GM12875 (cell line): Measurements from ENCODE around the gene UBAP1.

Experiments used
- H3K4me3 ChIP-seq: one replicate; pipeline ENCODE4 v1.5.1; 2011; ENCODE audit warnings: low read depth, low read length, control low read depth
- TF ChIP-seq, protein P1 (sequence below): IDR thresholded peaks from 2 replicates; pipeline ENCODE4 v1.5.1; 2011; ENCODE audit warnings: low read depth, mild to moderate bottlenecking, control low read depth, inconsistent platforms, low read length, moderate library complexity, borderline replicate concordance; ENCODE audit not compliant: insufficient read depth

UBAP1 gene

DNA sequence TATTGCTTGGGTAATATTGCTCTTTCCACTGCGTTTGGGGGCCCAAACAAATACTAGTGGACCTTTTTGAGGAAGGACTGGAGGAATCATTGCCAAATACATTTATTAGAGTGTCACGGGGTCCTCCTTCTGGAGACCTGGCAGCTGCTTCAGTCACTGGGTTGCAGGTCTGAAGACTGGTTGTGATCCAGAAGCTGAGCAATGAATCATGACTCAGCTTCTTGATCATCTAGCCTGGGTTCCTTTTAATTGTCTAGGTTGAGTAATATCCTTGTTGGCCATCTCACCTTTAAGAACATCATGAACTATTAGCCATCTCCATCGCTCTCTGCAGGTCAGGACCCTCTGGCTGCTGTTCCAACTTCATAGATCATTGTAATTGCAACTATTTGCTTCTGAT lies 15.4 kb upstream of the UBAP1 start:
- TF ChIP-seq, protein P1, sequence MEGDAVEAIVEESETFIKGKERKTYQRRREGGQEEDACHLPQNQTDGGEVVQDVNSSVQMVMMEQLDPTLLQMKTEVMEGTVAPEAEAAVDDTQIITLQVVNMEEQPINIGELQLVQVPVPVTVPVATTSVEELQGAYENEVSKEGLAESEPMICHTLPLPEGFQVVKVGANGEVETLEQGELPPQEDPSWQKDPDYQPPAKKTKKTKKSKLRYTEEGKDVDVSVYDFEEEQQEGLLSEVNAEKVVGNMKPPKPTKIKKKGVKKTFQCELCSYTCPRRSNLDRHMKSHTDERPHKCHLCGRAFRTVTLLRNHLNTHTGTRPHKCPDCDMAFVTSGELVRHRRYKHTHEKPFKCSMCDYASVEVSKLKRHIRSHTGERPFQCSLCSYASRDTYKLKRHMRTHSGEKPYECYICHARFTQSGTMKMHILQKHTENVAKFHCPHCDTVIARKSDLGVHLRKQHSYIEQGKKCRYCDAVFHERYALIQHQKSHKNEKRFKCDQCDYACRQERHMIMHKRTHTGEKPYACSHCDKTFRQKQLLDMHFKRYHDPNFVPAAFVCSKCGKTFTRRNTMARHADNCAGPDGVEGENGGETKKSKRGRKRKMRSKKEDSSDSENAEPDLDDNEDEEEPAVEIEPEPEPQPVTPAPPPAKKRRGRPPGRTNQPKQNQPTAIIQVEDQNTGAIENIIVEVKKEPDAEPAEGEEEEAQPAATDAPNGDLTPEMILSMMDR: no peak
- no peak overlapping the region for H3K4me3 ChIP-seq

DNA sequence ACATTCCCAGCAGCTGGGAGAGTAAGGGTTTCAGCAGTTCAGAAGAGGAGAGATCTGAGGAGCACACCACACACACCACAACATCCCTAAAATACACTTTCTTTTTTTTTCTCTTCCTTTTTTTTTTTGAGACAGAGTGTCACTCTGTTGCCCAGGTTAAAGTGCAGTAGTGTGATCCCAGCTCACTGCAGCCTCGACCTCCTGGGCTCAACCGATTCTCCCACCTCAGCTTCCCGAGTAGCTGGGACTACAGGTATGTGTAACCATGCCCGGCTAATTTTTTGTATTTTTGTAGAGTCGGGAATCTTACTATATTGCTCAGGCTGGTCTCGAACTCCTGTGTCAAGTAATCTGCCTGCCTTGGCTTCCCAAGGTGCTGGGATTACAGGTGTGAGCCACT lies 9.7 kb upstream of the UBAP1 start:
- TF ChIP-seq, protein P1: no peak
- no peak overlapping the region for H3K4me3 ChIP-seq

DNA sequence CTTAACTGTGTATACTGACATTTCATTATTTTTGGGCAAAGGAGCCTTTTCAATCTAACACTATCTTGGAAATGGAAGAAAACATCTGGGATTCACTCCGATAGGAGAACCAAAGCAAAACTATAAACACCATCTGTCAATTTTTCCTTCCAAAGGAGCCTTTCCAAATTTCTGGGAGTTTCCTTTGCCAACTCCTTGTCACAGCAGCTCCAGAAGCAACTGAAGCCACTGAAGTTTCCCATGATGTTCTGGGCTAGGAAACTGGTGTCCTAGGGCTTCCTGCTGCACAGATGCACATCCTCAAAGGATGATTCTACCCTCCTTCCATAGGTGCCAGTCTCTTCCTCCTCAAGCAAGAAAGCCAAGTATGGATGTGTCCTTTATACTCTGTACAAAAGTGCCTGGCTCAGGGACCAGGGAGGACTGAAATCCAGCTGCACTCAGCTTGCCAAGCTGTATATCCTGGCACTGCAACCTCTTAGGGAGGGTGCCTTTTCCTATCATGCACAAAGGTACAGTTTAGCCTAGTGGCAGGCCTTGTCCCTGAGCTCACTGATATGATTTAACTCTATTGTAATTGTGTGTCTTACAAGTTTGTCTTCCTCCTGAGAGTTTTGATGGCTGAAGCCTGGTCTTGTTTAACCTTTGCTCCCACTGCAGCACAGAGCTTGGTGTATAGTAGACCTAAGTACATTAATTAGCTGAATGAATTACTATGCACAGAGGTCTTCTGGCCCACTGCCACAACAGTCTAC lies 8.4 kb upstream of the UBAP1 start:
- TF ChIP-seq, protein P1: no peak
- no peak overlapping the region for H3K4me3 ChIP-seq

DNA sequence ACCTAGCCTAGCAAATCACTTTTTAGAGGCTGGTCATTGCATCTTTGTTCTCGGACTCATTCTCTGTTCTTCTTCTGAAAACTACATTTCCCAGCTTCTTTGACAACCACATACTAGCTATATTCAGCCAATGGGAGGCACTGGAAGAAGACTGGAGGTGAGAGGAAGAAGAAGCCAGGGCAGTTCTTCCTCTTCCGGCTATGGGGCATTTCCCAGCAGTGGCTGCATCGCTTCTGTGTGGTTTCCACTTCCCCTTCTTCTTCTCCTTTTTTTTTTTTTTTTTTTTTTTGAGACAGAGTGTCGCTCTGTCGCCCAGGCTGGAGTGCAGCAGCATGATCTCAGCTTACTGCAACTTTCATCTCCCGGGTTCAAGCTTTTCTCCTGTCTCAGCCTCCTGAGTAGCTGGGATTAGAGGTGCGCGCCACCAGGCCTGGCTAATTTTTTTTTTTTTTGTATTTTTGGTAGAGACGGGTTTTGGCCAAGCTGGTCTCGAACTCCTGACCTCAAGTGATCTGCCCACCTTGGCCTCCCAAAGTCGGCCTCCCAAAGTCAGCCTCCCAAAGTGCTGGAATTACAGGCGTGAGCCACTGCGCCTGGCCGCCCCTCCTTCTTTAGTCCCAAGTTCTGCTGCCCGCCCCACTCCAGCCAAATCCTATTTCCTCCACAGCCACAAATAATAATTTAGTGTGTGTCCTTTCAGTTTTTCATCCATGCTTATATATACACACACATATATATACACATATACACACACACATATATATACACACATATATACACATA lies 6.9 kb upstream of the UBAP1 start:
- H3K4me3 ChIP-seq: no peak overlapping the region
- TF ChIP-seq, protein P1: no peak

DNA sequence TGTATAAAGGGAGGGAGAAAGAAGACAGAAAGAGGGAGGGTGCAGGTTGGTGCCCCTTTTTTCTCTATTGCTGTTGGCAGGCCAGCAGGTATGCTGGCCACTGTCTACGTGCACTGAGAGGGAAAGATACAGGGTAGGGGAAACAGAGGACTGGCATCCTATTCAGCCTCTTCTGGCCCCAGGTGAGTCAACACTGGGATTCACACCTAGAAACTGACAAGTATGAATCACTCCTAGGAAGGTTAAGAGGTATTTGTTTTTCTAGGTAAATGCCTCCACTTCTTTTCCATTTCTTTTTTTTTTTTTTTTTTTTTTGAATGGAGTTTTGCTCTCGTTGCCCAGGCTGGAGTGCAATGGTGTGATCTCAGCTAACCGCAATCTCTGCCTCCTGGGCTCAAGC lies 2.8 kb upstream of the UBAP1 start:
- H3K4me3 ChIP-seq: no peak overlapping the region
- TF ChIP-seq, protein P1: no peak

DNA sequence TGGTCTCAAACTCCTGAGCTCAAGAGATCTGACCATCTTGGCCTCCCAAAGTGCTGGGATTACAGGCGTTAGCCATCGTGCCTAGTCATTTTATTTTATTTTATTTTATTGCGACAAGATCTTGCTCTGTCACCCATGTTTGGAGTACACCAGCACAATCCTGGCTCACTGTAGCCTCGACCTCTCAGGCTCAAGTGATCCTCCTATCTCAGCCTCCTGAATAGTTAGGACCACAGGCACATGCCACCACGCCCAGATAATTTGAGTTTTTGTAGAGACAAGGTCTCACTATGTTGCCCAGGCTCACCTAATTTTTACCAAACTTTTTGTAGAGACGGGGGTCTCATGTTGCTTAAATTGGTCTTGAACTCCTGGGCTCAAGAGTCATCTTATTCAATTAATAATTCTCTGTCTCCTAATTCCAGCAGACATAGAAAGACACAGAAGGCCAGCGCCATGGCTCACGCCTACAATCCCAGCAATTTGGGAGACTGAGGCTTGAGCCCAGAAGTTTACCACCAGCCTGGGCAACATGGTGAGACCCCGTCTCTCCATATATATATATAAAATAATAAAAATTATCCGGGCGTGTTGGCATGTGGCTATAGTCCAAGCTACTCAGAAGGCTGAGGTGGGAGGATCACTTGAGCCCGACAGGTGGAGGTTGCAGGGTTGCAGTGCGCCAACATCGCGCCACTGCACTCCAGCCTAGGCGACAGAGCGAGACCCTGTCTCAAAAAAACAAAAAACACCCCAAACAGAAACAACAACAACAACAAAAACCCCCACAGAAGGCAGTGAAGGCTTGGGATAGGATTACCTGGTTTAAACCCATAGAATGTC lies 1.0 kb upstream of the UBAP1 start:
- peak overlapping the region; percentile 83 for H3K4me3 ChIP-seq
- TF ChIP-seq, protein P1: no peak
